ENCODE results near the gene MTA3.

The MTA3 gene

GRCh38 chr2:42742740-42743658 is 174.6 kb downstream of the MTA3 start:
- DNase-seq: no peak

- DNase-seq: no peak
Observed at GRCh38 chr2:42743659-42743990, 175.2 kb downstream of the MTA3 start.

GRCh38 chr2:42744545-42745082 is 176.2 kb downstream of the MTA3 start:
- DNase-seq: no peak

GRCh38 chr2:42747422-42747821 is 179.0 kb downstream of the MTA3 start:
- DNase-seq: no peak

GRCh38 chr2:42748840-42749239 is 180.4 kb downstream of the MTA3 start:
- DNase-seq: no peak

GRCh38 chr2:42752314-42752713 is 183.9 kb downstream of the MTA3 start:
- DNase-seq: peak; percentile 19

GRCh38 chr2:42752816-42753813 is 184.7 kb downstream of the MTA3 start:
- DNase-seq: no peak

GRCh38 chr2:42754021-42754775 is 185.8 kb downstream of the MTA3 start:
- no peak for DNase-seq

GRCh38 chr2:42754776-42755140 is 186.3 kb downstream of the MTA3 start:
- DNase-seq: no peak

- no peak for DNase-seq
Observed at GRCh38 chr2:42755191-42755880, 186.9 kb downstream of the MTA3 start.

- no peak for DNase-seq
Observed at GRCh38 chr2:42756150-42756775, 187.8 kb downstream of the MTA3 start.

- DNase-seq: no peak
Observed at GRCh38 chr2:42756966-42757513, 188.6 kb downstream of the MTA3 start.

GRCh38 chr2:42757981-42758740 is 189.7 kb downstream of the MTA3 start:
- DNase-seq: no peak

- DNase-seq: no peak
Observed at GRCh38 chr2:42758751-42759150, 190.3 kb downstream of the MTA3 start.

- no peak for DNase-seq
Observed at GRCh38 chr2:42761554-42761953, 193.1 kb downstream of the MTA3 start.

GRCh38 chr2:42762155-42762554 is 193.7 kb downstream of the MTA3 start:
- no peak for DNase-seq

- DNase-seq: no peak
Observed at GRCh38 chr2:42762823-42763804, 194.7 kb downstream of the MTA3 start.

- DNase-seq: no peak
Observed at GRCh38 chr2:42764096-42764495, 195.7 kb downstream of the MTA3 start, which contains the start of gene OXER1. Gene OXER1 (minus strand): TSS chr2:42764135. CDS start chr2:42764062, 73 bp downstream.

- no peak for DNase-seq
Observed at GRCh38 chr2:42764901-42765300, 196.5 kb downstream of the MTA3 start.

Measured in NCI-H226 (cell line).